Measurements from ENCODE around the gene SYNE2.

The SYNE2 gene

DNA sequence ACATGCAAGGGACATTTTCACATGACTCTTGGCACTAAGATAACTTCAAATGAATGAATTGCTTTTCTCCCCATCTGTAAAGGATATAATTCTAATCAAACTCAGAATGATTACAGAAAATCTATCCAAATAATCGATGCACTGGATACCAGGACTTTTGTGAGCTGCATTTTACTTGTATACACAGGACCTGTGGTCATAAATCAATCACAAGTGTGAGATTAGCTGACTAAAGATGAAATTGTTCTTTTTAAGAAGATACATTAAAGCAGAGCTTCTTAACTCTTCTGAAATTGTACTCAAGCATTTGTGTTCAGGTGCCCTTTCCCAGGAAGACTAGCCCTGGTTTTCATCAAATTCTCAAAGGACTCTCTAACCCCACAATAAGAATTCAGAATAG is 375.1 kb downstream of the SYNE2 start:
- H3K9me3 ChIP-seq (ENCODE audit: low read depth, low read length) = no peaks in the 10 kb centered on the region
- H3K27ac ChIP-seq = no peak overlapping the region
- peaks cover 38% of the 10 kb centered on the region for H3K36me3 ChIP-seq (ENCODE audit: insufficient read depth, low read length)
- no peak for DNase-seq (ENCODE audit: low read depth, low spot score)
- H3K4me3 ChIP-seq = no peak overlapping the region
- no peak for TF ChIP-seq FOXP2 (optimal IDR thresholded peaks at IDR 0.05; ENCODE audit: control extremely low read depth, extremely low read length, insufficient read depth)
- no peak for TF ChIP-seq EZH2 (IDR thresholded peaks at IDR 0.05)
- no peak for TF ChIP-seq POLR2AphosphoS5 (IDR thresholded peaks at IDR 0.05; ENCODE audit: borderline replicate concordance, low read depth, low read length)
- no peak overlapping the region for H3K9ac ChIP-seq (ENCODE audit: insufficient read length)

DNA sequence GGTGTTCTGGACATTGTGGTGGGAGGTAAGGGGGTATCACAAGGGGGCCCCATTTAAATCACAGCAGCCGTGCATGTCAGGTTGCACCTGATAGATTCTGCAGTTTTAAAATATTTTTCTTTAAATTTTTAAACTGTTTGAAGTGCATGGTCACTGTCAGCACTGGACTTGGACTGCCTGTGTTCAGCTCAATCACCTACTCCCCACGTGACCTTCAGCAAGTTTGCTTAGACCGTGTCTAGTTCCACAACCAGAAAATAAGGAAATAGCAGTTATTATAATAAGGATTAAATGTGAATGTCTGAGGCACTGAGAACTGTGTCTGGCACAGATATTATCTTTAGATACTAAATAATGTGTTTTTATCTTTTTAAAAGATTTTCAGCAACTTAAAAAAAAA is 376.7 kb downstream of the SYNE2 start:
- TF ChIP-seq FOXP2 (optimal IDR thresholded peaks at IDR 0.05; ENCODE audit: control extremely low read depth, extremely low read length, insufficient read depth) (no peak), POLR2AphosphoS5 (IDR thresholded peaks at IDR 0.05; ENCODE audit: borderline replicate concordance, low read depth, low read length) (no peak), EZH2 (IDR thresholded peaks at IDR 0.05) (no peak)
- Histone ChIP-seq H3K4me3 (no peak overlapping the region), H3K27ac (no peak overlapping the region), H3K9ac (ENCODE audit: insufficient read length) (no peak overlapping the region), H3K9me3 (ENCODE audit: low read depth, low read length) (no peaks in the 10 kb centered on the region), H3K36me3 (ENCODE audit: insufficient read depth, low read length) (peaks cover 28% of the 10 kb centered on the region)
- no peak for DNase-seq (ENCODE audit: low read depth, low spot score)

DNA sequence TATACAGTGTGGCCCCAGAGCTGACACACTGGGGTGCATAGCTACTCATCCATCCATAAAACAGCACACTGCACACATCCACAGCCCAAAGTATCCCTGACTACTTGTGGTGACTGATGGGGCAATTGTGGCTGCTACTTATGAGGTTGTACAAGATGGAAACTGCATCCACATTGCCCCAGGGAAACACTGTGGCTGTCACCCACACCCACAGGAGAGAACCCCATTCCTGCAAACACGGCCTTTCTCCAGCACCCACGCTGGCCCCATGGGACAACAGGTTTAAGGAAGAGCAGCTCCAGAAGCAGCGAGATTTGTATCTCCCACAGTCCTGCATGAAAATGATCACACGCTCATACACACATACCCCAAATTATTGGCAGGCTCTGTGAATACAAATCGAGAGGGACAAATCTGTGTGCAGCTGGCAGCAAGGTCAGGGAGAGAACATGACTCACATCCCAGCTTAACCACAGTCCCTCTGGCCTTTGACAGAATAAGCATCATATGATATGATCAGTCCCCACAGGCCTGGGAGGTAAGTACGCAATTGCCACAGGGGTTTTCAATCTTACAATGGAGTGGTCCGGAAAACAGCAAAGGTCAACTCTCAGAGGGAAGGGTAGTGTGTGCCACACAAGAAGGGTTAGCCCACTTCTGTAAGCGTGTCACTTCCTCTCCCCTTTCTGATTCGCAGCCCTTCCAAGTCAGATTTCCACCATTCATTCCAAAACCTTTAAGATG is 379.5 kb downstream of the SYNE2 start:
- Histone ChIP-seq H3K36me3 (ENCODE audit: insufficient read depth, low read length) (peaks cover 15% of the 10 kb centered on the region), H3K4me3 (no peak overlapping the region), H3K9ac (ENCODE audit: insufficient read length) (no peak overlapping the region), H3K27ac (no peak overlapping the region), H3K9me3 (ENCODE audit: low read depth, low read length) (no peaks in the 10 kb centered on the region)
- TF ChIP-seq POLR2AphosphoS5 (IDR thresholded peaks at IDR 0.05; ENCODE audit: borderline replicate concordance, low read depth, low read length) = no peak
- no peak for DNase-seq (ENCODE audit: low read depth, low spot score)

- TF ChIP-seq EZH2 (IDR thresholded peaks at IDR 0.05) = no peak
- TF ChIP-seq FOXP2 (optimal IDR thresholded peaks at IDR 0.05; ENCODE audit: control extremely low read depth, extremely low read length, insufficient read depth) = no peak
- TF ChIP-seq POLR2AphosphoS5 (IDR thresholded peaks at IDR 0.05; ENCODE audit: borderline replicate concordance, low read depth, low read length) = no peak
- DNase-seq (ENCODE audit: low read depth, low spot score) = no peak
- Histone ChIP-seq H3K4me3 (no peak overlapping the region), H3K9me3 (ENCODE audit: low read depth, low read length) (no peaks in the 10 kb centered on the region), H3K9ac (ENCODE audit: insufficient read length) (no peak overlapping the region), H3K36me3 (ENCODE audit: insufficient read depth, low read length) (peaks cover 13% of the 10 kb centered on the region), H3K27ac (no peak overlapping the region)
These were observed 380.1 kb downstream of the SYNE2 start for GRCh38 chr14:64232944-64233343.

- H3K9me3 ChIP-seq (ENCODE audit: low read depth, low read length) = no peaks in the 10 kb centered on the region
- H3K36me3 ChIP-seq (ENCODE audit: insufficient read depth, low read length) = peaks cover 5% of the 10 kb centered on the region
- H3K4me3 ChIP-seq = no peak overlapping the region
- H3K9ac ChIP-seq (ENCODE audit: insufficient read length) = no peak overlapping the region
- H3K27ac ChIP-seq = no peak overlapping the region
- no peak for TF ChIP-seq POLR2AphosphoS5 (IDR thresholded peaks at IDR 0.05; ENCODE audit: borderline replicate concordance, low read depth, low read length)
- no peak for TF ChIP-seq FOXP2 (optimal IDR thresholded peaks at IDR 0.05; ENCODE audit: control extremely low read depth, extremely low read length, insufficient read depth)
- no peak for TF ChIP-seq EZH2 (IDR thresholded peaks at IDR 0.05)
- DNase-seq (ENCODE audit: low read depth, low spot score) = no peak
These were observed 380.9 kb downstream of the SYNE2 start for GRCh38 chr14:64233531-64234190.

- DNase-seq (ENCODE audit: low read depth, low spot score) = no peak
- H3K9ac ChIP-seq (ENCODE audit: insufficient read length) = no peak overlapping the region
- H3K27ac ChIP-seq = no peak overlapping the region
- no peak for TF ChIP-seq POLR2AphosphoS5 (IDR thresholded peaks at IDR 0.05; ENCODE audit: borderline replicate concordance, low read depth, low read length)
- no peak for TF ChIP-seq EZH2 (IDR thresholded peaks at IDR 0.05)
- TF ChIP-seq FOXP2 (optimal IDR thresholded peaks at IDR 0.05; ENCODE audit: control extremely low read depth, extremely low read length, insufficient read depth) = no peak
- H3K9me3 ChIP-seq (ENCODE audit: low read depth, low read length) = no peaks in the 10 kb centered on the region
- H3K4me3 ChIP-seq = no peak overlapping the region
- H3K36me3 ChIP-seq (ENCODE audit: insufficient read depth, low read length) = no peaks in the 10 kb centered on the region
These were observed 382.3 kb downstream of the SYNE2 start for GRCh38 chr14:64234877-64235651.

- no peak overlapping the region for H3K27ac ChIP-seq
- DNase-seq (ENCODE audit: low read depth, low spot score) = no peak
- H3K36me3 ChIP-seq (ENCODE audit: insufficient read depth, low read length) = no peaks in the 10 kb centered on the region
- no peaks in the 10 kb centered on the region for H3K9me3 ChIP-seq (ENCODE audit: low read depth, low read length)
- no peak overlapping the region for H3K4me3 ChIP-seq
- no peak overlapping the region for H3K9ac ChIP-seq (ENCODE audit: insufficient read length)
- TF ChIP-seq FOXP2 (optimal IDR thresholded peaks at IDR 0.05; ENCODE audit: control extremely low read depth, extremely low read length, insufficient read depth) = no peak
These were observed 383.1 kb downstream of the SYNE2 start for GRCh38 chr14:64235652-64236640.
